ENCODE results near the gene ANKS1B. TPM values are rescaled to one million over a fixed set of nuclear protein-coding genes. Genes with fewer than 3 reads are reported as not detected.

Gene ANKS1B
- total RNA-seq, 4 donors from 2014 or later: 1.5 to 5.5 (median 4.4) TPM

DNA sequence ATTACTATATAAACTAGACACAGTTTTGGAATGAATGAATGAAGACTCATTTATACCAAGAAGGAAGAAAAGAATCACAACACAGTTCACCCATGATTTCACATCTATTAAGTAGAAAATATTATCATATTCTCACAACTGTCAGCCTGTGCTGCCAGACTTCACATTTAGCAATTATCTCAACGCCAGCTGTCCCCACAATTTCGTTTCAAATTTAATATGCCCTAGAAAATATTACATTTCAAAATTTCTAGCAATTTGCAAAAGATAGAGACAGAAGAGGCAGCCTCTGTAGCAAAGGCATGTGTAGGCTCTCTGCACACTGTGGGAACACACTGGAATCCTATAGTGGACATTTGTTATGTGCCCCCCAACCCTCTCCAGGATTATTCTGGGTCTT is 83.6 kb downstream of the ANKS1B start:
- WGBS, 2 donors: 31 to 50% methylated on average over 2 of the region's 2 CpGs
- TF ChIP-seq POLR2A (IDR thresholded peaks at IDR 0.05): no peak
- TF ChIP-seq, protein P1, sequence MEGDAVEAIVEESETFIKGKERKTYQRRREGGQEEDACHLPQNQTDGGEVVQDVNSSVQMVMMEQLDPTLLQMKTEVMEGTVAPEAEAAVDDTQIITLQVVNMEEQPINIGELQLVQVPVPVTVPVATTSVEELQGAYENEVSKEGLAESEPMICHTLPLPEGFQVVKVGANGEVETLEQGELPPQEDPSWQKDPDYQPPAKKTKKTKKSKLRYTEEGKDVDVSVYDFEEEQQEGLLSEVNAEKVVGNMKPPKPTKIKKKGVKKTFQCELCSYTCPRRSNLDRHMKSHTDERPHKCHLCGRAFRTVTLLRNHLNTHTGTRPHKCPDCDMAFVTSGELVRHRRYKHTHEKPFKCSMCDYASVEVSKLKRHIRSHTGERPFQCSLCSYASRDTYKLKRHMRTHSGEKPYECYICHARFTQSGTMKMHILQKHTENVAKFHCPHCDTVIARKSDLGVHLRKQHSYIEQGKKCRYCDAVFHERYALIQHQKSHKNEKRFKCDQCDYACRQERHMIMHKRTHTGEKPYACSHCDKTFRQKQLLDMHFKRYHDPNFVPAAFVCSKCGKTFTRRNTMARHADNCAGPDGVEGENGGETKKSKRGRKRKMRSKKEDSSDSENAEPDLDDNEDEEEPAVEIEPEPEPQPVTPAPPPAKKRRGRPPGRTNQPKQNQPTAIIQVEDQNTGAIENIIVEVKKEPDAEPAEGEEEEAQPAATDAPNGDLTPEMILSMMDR (IDR thresholded peaks at IDR 0.05): no peak
- intact Hi-C loops (cut with DNase I; ENCODE audit: low total_unique reads): no loop called here
- no peak for DNase-seq (ENCODE audit: low spot score in 2 of 2)
- H3K4me3 ChIP-seq (ENCODE audit: low read depth, poor library complexity, severe bottlenecking): no peak overlapping the region

DNA sequence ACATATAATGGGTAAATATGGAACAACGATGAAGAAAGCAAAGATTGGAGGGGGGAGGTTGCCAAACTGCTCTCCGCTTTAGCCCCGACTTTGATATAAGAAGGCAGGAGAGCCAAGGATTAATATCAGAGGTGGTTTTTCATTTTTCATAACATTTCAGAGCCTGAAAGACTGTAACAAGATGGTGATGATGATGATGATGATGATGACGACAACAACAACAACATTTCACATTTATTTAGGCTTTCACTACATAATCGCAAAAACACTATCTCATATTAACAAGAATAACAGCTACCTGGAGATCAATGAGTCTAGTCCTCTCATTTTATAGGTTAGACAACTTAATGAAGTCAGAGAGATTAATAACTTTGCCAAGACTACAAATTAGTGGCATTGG is 86.1 kb downstream of the ANKS1B start:
- intact Hi-C loops (cut with DNase I; ENCODE audit: low total_unique reads): no loop called here
- no peak overlapping the region for H3K4me3 ChIP-seq (ENCODE audit: low read depth, poor library complexity, severe bottlenecking)
- 92 to 95% methylated on average over 5 of the region's 5 CpGs for WGBS, 2 donors
- no peak for TF ChIP-seq POLR2A (IDR thresholded peaks at IDR 0.05)
- TF ChIP-seq, protein P1 (IDR thresholded peaks at IDR 0.05): no peak
- no peak for DNase-seq (ENCODE audit: low spot score in 2 of 2)

DNA sequence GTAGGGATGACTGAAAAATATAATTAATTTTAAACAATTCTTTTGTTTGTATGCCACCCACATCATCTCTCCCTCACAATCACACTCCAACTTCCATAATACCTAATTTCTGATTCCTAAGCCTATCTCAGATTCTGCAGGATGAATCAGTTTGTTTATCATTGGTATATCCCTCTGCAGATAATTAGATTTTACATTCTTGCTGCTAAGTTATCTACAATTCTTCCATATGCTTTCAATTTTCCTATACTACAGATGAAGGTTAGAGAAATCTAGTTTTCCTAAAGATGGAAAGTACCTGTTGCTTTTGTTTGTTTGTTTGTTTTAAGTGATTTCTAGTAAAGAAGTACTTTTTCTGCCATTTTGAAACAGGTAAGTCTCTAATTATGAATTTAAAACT is 105.3 kb downstream of the ANKS1B start:
- TF ChIP-seq POLR2A (IDR thresholded peaks at IDR 0.05): no peak
- TF ChIP-seq, protein P1 (IDR thresholded peaks at IDR 0.05): no peak
- no peak overlapping the region for H3K4me3 ChIP-seq (ENCODE audit: low read depth, poor library complexity, severe bottlenecking)
- DNase-seq (ENCODE audit: low spot score in 2 of 2): no peak
- intact Hi-C loops (cut with DNase I; ENCODE audit: low total_unique reads): no loop called here

GRCh38 chr12:99875081-99875480 is 109.7 kb downstream of the ANKS1B start:
- TF ChIP-seq POLR2A (IDR thresholded peaks at IDR 0.05): no peak
- TF ChIP-seq, protein P1 (IDR thresholded peaks at IDR 0.05): no peak
- no peak for DNase-seq (ENCODE audit: low spot score in 2 of 2)
- H3K4me3 ChIP-seq (ENCODE audit: low read depth, poor library complexity, severe bottlenecking): no peak overlapping the region
- intact Hi-C loops (cut with DNase I; ENCODE audit: low total_unique reads): no loop called here

GRCh38 chr12:99870085-99870484 is 114.7 kb downstream of the ANKS1B start:
- intact Hi-C loops (cut with DNase I; ENCODE audit: low total_unique reads): no loop called here
- no peak for DNase-seq (ENCODE audit: low spot score in 2 of 2)
- no peak overlapping the region for H3K4me3 ChIP-seq (ENCODE audit: low read depth, poor library complexity, severe bottlenecking)
- 92 to 96% methylated on average over 5 of the region's 5 CpGs for WGBS, 2 donors
- TF ChIP-seq, protein P1 (IDR thresholded peaks at IDR 0.05): no peak
- no peak for TF ChIP-seq POLR2A (IDR thresholded peaks at IDR 0.05)

GRCh38 chr12:99861731-99862130 is 123.0 kb downstream of the ANKS1B start:
- H3K4me3 ChIP-seq (ENCODE audit: low read depth, poor library complexity, severe bottlenecking): no peak overlapping the region
- no peak for DNase-seq (ENCODE audit: low spot score in 2 of 2)
- intact Hi-C loops (cut with DNase I; ENCODE audit: low total_unique reads): no loop called here
- TF ChIP-seq, protein P1 (IDR thresholded peaks at IDR 0.05): no peak
- TF ChIP-seq POLR2A (IDR thresholded peaks at IDR 0.05): no peak
- WGBS, 2 donors: 41 to 45% methylated on average over 4 of the region's 4 CpGs
